ENCODE data around the gene CDKL5.
"Not testable (repeated sequence)": the region's sequence is repeated elsewhere in the genome, so short reads cannot be mapped to it uniquely, and the experiment has no call there.

The CDKL5 gene

DNA sequence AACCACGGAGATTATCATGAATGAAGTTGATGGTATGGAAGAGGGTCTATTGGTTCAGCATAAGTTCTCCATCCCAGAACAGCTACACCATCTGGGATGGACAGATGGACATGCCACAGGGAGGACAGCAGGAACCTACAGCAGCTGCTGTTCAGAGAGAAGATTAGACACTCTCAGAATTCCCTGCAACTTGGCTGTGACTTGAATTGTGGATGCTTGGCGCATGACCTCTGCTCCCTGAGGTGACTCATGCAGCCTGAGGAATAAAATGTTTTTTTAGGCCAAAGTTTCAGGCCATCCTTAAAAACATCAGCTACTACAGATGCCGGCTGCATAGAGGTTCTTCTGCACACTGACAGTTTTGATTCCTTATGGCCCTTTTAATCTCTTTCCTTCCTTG is 149.2 kb downstream of the CDKL5 start:
- no peak for DNase-seq

DNA sequence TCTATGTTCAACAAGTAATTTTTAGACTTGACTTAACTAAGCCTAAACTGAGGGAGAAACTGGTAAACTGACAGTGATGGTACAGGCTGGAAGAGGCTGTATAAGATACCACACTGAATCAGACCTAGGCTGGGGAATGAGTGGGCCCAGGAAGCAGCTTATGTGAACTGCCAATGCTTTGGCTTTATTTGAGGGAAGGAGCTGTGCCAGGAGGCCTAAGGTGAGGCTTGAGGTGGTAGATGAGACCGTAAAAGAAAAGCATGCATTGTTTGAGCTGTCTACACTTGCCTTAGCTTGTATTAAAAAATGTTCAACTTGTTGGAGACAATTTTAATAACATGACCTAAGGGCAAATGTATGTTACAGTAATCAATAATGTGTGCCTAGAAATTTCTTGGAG is 150.3 kb downstream of the CDKL5 start:
- DNase-seq: no peak

DNA sequence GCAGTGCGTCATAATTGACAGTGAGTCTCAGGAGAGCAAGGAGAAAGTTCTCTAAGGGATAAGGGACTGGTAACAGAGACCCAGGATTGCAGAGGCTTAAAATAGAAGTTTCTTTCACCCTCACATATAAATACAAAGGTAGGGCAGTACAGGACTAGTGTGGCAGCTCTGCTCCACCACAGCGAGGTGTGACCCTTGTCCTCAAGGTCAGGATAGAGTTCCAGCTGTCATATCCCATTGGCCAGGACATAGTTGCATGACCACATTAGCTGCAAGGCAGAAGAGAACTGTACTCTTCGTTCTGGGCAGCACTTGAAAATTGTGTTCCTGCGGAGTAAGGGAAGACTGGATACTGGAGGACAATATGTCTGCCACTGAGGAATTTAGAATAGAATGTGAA is 152.0 kb downstream of the CDKL5 start:
- DNase-seq: no peak

DNA sequence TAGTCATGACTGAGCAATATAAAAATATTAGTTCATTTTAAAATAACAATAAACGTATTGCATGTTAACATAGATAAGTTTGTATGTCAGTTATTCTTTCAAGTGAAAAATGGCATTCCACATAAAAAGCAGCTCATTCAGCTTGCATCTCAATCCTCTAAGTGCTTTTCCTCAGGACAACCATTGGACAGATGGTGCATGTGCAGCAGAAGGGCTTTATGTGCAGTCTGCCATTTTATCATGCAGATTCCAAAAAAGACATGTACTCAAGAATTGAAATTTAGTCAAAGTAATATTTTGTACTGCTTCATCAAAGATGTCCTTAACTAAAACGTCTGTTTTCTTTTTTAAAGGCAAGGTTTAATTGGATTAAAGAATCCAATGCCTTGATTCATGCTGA is 153.1 kb downstream of the CDKL5 start:
- DNase-seq: no peak

DNA sequence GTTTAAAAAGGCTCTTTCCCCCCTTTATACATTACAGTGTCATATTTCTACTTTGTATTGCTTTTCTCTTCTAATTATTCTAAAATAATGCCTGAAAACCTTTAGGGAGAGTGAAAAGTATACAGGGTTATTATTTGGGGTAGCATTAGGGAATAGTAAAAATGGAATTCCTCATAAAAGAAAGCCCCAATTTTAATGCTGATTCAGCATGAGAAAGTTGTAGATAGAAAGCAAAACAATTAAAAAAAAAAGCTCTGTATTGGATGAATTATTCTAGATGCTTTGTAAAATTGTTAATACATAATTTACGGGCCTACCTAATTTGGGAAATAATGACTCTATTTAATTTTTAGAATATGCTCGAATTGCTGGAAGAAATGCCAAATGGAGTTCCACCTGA is 154.1 kb downstream of the CDKL5 start:
- no peak for DNase-seq

DNA sequence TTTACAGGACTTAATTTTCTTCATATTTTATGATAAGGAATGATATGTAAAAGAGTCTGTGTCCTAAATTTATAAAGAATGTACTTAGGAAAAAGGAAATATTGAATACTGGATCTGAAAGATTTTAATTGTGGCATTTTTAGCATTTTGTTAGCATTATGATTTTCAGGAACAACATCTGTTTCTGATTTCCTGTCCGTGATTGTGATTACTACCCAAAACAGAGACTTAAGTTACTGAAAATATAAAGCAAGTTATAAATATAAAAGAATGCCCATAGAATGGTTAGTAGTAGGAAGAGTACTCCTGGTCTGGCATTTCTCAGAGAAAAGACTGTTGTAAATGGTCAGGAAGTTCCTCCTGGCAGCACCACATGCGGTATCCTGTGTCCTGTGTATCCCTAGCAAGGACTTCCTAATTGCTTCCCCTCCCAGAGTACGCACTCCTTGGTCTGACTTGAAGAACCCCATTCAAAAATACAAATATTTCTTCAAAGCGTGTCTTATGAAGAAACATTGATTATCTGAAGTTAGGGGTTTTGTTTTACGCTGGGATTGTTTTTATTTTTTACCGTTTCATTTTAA is 157.6 kb downstream of the CDKL5 start:
- no peak for DNase-seq

DNA sequence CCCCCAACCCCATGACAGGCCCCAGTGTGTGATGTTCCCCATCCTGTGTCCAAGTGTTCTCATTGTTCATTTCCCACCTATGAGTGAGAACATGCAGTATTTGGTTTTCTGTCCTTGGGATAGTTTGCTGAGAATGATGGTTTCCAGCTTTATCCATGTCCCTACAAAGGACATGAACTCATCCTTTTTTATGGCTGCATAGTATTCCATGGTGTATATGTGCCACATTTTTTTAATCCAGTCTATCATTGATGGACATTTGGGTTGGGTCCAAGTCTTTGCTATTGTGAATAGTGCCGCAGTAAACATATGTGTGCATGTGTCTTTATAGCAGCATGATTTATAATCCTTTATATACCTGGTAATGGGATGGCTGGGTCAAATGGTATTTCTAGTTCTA is 163.9 kb downstream of the CDKL5 start:
- not testable (repeated sequence) for DNase-seq

DNA sequence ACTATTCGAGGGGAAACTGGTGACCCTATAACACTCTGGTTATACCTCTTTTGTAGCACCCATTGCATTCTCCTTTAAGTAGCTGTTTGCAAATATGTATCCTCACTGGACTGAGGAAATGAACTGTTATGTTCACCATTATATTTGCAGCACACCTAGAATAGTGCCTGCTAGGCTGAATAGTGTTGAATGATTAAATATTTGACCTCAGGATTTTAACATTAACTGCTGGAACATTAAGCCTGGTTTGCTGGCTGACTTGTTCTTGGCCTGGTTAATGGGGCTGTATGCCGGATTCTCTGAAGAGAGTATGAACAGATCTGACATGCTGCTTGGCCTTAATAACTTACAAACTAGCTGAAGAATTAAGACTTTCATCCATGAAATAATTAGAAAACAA is 166.4 kb downstream of the CDKL5 start:
- DNase-seq: no peak

DNA sequence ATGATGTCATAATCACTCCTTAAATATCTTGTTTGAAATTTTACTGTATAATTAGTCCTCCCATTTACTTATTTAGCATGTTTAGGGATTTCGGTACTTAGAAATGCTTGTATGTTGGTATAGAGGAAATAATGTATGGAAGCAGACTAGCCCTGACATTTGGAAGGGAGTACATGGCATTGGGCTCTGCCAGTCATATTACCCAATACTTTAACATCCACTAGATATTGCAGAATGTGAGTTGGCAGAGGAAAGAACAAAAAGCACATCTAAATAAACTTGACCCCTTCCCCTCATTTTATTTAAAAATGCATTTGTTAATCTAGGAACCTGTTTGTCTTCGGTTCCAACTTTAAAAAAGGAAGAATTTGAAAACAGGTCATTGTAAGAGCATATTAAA is 168.7 kb downstream of the CDKL5 start:
- no peak for DNase-seq

DNA sequence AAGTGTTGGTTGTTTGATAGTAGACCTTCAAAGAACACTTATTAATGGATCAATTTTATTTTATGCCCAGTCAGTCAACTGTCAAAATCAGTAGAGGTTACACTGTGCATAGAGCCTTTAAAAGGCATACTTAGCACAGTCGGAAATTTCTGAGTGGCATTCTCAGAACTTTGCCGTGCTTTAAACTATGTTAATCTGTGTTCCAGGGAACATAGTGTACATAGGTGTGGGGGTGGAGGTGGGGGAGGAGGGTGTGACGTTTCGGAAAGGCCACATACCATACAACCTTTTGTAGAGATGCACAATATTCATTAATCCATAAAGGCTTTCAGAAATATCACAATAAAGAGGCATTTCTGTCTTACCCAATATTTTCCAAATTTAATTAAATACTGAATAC is 170.7 kb downstream of the CDKL5 start:
- no peak for DNase-seq

DNA sequence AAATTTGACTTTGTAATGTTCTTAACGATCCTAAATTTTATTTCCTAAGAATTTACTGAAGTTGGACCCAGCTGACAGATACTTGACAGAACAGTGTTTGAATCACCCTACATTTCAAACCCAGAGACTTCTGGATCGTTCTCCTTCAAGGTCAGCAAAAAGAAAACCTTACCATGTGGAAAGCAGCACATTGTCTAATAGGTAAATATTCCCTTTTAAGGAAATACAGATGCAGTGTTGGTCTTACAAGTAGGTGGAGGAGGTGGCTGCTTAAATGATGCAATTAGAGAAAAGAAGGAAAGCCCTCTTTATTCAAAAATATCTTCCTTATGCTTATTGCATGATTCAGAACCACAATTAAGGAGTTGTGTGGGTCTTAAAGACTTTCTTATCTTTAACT is 173.0 kb downstream of the CDKL5 start:
- DNase-seq: no peak

DNA sequence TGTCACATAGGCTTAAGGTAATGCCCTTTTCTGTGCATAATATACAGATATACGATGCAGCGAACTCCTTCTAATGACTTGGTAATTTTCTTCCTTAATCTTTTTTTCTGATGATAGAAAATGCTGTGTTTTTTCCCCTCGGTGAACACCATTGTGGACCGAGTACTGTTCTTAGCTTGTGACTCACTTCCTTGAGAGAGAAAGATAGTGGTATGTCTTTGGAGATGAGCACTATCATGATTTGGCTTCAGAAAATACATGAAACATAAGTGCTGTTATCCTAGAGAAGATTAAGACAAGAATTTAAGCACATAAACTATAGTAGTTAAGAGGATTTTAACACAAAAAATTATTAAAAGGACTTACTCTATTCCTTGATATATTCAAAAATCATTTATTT is 182.6 kb downstream of the CDKL5 start:
- no peak for DNase-seq

DNA sequence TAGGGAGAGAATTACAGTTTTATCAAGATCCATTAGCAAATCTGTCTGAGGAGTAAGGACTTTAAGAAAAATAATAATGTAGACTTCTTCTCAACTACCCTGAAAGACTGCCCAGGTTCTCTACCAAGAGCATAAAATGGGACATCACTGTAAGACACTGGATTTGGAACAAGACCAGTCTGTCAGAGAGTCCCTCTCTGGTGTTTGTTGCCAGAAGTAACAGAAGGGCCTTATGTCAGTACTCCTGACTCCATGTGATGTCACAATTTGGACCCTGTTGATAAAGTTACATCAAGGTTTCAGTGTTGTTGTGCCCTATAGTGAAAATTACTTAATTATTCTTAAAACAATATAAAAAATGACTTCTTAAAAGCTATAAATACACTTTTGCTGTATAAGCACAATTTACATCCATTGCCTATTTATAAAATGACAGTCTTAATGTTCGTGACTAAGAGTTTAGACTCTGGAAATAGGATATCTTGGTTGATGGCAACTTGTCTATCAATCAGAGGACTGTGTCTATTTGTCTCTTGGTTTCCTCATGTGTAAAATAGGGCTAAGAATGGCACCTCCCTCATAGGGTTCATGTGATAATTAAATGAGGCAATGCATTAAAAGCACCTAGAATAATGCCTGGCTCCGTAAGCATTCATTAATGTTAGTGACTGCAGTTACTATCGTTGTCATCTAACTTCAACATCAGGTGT is 188.7 kb downstream of the CDKL5 start:
- no peak for DNase-seq

DNA sequence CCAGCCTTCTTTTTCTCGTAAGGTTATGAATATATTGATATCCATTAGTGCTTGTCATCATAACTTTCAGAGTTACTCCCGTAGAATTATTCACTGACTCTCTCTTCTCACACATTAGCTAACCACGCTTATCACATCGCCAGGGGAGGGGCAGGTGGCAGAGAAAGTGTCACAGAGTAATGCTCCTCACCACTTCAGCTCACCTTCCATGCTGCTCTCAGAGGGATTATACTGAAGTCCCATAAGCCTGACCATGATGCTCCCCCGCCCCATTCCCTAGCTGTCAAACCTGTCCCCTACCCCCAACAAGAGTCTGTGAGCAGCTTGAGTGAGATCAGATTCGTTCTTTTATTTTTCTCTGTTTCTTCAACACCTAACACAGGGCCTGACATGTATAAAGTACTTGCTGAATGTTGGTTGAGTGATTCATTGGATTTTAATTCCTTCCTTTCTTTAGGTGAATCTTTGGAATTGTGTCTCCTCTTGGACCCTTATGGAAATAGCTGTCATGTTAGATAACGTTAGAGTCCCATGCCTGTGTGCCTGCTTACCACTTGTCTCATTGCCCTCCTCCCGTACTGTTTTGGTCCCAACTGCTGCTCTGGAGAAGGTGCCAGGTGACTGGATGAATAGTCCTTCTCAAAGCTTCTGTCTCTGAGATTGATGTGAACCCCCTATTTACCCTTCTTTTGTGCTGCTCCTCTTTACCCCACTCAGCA is 191.4 kb downstream of the CDKL5 start:
- DNase-seq: no peak

DNA sequence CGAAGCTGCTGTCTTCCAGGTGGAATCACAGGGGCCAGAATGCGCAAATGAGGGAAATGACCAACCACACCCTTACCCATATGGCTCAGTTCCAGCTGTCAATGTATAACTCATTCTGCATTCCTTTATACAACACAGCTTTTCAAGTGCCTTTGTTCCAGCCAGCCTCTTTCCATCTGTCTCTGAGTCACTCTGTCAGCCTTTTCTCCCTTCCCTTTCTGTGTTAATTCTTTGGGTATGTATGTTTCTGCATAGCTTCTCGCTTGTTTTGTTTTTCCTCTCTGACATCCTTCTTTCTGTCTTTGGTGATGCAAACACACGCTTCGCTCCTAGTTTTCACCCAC is 192.0 kb downstream of the CDKL5 start:
- DNase-seq: no peak

DNA sequence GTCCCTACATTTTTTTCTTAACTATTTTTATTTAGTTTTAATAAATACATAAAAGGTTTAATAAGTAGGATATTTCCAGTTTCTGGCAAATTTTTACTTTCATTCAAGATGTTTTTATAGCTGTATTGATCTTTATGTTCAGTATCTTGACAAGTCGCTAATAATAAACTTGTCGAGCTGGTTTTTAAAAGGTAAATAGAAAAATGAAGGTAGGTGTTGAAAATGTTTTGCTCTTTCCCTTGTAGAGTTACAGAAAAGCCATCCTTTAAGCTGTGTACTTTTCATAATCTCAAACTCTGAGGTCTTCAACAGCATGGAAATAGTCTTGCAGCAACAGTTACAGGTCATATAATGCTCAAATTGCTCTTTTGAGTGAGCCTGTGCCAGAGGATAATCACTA is 193.9 kb downstream of the CDKL5 start:
- DNase-seq: no peak

DNA sequence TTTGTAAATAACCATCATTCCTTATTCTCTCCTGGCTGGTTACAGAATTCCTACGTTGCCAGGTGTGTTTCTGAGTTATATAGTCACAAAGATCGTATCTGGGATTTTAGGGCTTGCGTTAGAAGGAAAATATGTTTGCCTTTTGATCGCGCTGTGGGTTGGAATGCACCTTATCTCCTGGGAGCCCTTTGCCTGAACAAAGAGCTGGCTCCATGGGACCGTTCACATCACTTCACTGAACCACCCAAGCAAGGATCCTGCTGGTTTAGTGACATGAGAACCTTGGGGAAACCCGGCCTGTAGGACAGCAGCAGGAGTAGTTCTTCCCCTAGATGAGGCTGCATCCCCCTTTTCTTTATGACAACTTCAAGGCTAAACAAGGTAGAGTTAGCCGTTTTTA is 194.9 kb downstream of the CDKL5 start:
- no peak for DNase-seq

DNA sequence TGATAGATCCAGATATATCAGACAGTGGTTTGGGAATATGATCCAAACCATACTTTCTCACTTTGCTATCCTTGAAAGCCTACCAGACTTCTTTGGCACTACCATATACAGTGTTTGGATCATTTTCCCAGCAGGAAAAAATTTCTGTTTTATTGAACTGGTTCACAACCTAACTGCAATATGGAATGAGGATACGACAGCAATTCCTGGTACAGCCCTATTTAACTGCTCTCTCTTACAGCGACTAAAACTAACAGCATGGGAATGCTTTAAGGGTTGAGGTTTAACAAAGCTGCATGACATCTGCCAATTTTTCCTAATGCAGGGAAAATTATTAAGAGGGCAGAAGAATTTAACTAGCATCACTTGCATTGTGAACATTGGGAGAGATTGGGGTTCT is 199.2 kb downstream of the CDKL5 start:
- no peak for DNase-seq

DNA sequence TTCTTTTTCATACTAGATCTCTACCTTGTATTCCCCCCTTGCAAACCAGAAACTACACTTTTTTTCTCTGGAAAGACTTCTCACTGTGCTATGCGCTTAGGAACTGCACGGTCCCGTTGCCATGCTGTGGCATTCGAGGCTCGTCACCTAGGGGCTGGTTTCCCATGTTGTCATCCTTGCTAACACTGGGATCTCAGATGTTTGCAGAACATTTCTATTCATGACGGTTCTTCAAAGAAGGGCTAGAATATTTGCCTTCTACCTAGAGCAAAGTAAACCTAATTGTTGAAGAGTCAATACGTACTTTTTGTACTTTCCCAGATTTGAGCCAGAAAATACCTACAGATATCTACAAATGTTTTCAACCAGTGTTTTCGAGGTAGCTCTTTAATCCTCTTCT is 205.5 kb downstream of the CDKL5 start:
- no peak for DNase-seq

DNA sequence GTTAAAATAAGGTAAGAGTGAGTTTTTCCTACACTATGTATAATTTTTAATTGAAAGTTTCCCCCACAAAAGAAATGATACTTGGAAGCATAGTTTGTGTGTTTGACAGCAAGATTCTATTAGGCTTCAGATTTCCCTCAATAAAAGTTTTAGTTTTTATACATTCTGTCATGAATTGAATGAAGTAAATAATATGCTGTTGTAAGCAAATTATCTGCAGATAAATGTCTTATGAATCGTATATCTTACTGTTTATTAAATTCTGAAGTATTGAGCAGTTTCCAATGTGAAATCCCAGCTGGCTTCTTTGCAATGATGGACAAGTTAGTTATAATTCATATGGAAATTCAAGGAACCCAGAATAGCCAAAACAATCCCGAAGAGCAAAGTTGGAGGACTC is 213.0 kb downstream of the CDKL5 start:
- no peak for DNase-seq

DNA sequence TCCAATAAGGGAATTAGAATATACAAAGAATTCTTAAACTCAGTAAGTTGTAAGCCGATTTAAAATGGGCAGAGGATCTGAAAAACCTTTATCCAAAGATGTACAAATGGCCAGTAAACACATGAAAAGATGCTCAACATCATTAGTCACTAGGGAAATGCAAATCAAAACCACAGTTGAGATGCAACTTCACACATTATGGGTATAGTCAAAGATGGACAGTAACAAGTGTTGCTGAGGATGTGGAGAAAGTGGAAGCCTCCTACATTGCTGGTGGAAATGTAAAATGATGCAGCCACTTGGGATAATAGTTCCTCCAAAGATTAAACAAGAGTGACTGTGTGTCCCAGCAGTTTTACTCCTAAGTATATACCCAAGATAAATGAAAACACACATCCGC is 213.9 kb downstream of the CDKL5 start:
- no peak for DNase-seq

DNA sequence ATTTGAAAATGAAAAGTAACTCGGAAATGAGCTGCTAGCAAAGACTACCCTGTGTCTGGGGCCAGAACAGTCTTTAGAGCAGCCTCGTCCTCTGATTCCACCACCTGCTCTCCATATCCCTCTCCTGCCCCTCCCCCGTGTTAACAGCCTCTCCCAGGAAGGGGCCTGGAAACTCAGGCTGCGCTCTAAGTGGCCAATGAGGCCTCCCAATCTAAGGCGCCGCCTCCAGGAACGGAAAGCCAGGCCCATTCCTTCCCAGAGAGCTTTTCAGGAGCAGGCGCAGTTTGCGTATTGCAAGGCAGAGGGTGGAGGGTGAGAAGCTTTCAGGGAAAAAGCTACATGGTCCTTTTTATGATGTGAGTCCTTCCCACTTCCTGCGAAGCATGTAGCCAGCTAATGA is 215.3 kb downstream of the CDKL5 start:
- no peak for DNase-seq

DNA sequence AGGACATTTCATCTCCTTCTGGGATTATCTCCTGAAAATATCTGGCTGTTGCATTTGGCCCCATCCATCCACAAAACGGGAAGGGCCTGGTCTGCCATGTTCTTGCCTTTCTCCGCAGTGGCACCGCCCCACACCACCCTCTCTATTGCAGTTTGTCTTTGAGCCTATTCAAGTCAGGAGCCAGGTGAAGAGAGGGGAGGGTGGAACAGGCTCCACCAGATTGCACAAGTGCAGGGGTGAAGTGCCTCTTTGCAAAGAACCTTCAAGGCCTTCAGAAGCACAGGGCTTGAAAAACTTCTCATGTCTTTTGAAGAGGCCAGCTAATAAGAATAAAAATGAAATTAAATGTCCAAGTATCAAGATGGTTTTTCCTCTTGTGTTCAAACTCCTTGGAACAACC is 217.8 kb downstream of the CDKL5 start:
- DNase-seq: no peak
